NCI-H128 (cell line): Measurements from ENCODE around the gene RGS4.

ENCODE experiments used
- DNase-seq: peaks from one replicate; lab custom pipeline; 2025; ENCODE audit not compliant: unreplicated experiment; lab: John Stamatoyannopoulos, UW

Gene RGS4

GRCh38 chr1:163094589-163094988 is 25.4 kb downstream of the RGS4 start:
- DNase-seq, result no peak

DNA sequence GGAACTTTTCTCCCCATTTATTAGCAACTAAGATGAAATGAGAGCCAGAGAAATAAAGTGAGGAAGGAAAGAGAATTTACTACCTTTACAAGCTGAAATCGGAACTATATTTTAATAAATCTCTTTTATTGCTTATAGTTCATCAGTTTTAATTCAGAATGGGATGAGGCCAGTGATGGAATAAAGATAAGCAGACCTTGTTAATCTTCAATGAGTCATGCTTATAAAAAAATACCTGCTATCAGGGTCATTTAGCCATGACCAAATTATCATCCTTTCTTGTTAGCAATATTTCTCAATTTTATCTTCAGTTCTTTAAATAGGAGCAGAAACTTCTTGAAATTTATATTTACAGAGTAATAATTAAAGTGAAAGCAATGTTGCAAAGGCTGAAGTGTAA is 26.1 kb downstream of the RGS4 start:
- no peak for DNase-seq

DNA sequence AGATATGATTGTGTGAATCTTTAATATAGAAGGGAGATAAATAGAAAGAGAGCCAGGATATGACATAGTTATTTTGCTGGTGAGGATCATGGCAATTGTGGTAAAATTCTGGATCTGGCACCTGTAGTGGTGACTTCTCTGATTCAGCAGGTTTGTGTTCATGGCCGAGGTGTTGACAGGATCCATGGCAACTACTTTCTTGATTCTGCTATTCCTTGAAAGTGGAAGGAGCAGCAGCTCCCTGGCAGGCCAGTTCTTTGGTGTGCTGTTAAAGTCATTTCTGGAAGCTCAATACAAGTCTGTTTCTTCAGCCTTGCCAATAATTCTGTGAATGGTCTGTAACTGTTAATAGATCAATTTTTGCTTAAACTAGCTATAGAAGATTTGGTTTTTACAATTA is 33.4 kb downstream of the RGS4 start:
- no peak for DNase-seq

DNA sequence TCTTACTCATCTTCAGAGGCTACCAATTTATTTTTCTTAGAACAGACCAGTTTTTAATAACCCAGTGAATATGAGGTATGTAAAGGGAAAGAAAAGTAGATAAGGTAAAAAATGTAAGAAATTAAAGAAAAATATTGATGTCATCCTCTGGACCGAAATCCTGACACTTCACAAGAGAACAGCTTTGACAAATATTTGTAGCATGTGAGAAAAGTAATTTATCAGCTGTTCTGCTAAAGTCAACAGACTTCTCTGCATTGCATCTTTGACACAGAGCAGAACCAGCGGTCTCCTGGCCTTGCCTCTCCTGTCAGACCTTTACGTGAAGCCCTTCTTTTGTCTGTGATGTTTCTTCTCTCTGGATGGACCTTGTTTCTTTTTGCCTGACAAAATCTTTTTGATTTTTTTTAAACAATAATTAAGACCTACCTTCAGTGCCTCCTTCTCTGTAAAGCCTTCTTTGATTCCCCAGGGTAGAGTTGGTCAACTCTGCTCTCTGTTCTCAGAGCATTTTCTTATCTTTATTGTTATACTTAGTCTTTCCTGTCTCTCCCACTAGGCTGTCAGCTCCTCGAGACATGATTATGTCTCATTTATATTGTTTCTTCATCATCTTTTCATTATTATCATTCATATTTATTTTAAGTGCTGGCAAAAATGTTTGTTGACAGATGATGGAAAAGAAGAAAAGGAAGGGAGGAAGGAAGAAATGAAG is 35.4 kb downstream of the RGS4 start:
- DNase-seq, result no peak

DNA sequence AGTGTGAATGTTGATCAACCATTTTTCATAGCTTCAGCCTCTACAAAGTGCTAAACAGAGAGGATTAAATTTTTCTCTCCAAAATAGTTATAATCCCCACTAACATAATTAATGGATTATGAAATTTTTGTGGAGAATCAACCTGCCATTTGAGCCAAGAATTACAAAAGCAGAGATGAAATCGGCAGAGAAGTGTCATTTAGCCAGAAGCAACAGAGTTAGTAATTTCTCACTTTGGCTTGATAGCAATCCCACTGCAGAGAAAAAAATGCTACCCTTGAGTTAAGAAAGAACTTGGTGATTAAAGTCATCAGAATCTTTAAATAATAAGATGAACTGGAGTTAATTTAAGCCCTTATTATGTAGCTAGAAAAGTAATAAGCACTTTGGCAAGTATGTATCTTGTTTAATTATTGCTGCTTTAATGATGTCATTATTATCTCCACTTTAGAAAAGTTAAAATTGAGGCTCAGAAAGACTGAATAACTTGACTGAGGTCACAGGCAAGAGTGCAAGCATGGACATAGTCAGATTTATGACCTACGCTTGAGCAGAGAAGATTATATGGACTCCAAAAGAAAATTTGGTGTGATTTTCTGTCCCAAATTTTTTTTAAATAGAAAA is 37.3 kb downstream of the RGS4 start:
- no peak for DNase-seq

DNA sequence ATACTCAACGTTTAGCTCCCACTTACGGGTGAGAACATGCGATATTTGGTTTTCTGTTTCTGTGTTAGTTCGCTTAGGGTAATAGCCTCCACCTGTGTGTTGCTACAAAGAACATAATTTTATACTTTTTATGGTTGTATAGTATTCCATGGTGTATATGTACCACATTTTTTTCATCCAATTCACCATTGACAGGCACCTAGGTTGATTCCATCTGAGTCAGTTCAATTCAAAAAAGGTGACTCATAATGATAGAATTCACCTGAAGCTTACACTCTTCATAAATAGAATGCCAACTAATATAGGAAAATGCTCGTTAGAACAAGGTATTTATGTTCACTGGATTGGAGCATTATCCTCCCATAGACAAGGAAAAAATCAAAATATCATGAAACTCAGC is 38.5 kb downstream of the RGS4 start:
- no peak for DNase-seq

DNA sequence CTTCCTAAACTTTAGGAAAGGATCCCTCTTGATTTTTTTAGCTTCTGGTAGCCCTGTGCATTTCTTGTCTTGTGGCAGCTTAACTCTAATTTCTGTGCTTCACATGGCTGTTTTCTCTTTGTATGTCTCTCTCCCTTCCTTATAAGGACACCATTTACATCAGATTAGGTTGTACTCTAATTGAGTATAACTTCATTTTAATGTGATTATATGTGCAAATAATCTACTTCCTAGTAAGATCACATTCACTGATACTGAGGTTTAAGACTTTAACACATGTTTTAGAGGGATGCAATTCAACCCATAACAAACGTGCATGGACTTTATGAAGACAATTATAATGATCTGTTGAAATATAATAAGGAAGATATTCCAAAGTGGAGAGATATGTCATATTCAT is 46.7 kb downstream of the RGS4 start:
- no peak for DNase-seq

DNA sequence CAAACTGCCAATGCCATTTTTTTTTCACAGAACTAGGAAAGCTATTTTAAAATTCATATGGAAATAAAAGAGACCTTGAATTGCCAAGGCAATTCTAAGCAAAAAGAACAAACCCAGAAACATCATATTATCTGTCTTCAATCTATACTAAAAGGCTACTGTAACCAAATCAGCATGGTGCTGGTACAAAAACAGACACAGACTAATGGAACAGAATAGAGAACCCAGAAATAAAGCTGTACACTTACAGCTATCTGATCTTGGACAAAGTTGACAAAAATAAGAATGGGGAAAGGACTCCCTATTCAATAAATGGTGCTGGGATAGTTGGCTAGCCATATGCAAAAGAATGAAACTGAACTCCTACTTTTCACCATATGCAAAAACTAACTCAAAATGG is 50.5 kb downstream of the RGS4 start:
- no peak for DNase-seq

- DNase-seq, result no peak
Measured at GRCh38 chr1:163120372-163120771, 51.2 kb downstream of the RGS4 start.

DNA sequence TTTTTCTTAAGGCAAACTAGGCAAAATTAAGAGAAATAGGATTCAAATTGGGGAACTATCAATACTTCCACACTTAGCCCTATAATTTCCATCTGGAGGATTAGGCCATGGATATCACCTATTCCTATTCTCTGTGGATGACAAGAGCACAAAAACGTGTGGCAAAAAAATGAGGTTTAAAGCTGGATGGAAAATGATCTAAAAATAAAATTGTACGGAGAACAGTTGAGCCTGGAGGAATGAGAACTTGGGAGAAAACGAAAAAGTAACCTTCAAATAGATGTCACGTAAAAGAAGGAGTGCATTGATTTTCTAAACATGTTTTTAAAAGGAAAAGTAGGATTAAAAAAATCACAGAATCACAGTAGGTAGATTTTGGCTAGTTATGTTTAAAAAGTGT is 55.7 kb downstream of the RGS4 start:
- no peak for DNase-seq
